HepG2 (cell line): ENCODE data around the gene VGLL4.

ENCODE experiments used
- BRCA1 ChIP-seq: sonication (generic); formaldehyde crosslinking; IDR thresholded peaks from 2 replicates; pipeline ENCODE4 v1.4.0; 2020; ENCODE audit warnings: missing genetic modification reagents
- GABPB1 ChIP-seq: IDR thresholded peaks from 2 replicates; pipeline ENCODE4 v1.6.1; 2016; ENCODE audit warnings: mild to moderate bottlenecking, missing genetic modification reagents, moderate library complexity, missing compliant biosample characterization
- POLR2A ChIP-seq, 2 experiments: IDR thresholded peaks; 2 replicates each; pipeline ENCODE4 v1.6.1; 2011; ENCODE audit warnings: low read depth in 2 of 2, low read length in 2 of 2, mild to moderate bottlenecking in 1 of 2, moderate library complexity in 1 of 2; ENCODE audit not compliant: insufficient read depth in 1 of 2
- U2AF2 ChIP-seq: fragments of 200-400 bp; formaldehyde crosslinking; IDR thresholded peaks from 2 replicates; pipeline ENCODE4 v1.6.1; 2017; ENCODE audit warnings: low read depth, mild to moderate bottlenecking, low read length
- ZKSCAN8 ChIP-seq: IDR thresholded peaks from 2 replicates; pipeline ENCODE4 v1.6.1; 2016; ENCODE audit warnings: borderline replicate concordance, missing genetic modification reagents, missing compliant biosample characterization
- TF ChIP-seq, protein P1 (sequence below): sonication (generic); formaldehyde crosslinking; IDR thresholded peaks from 2 replicates; pipeline ENCODE4 v1.5.0; 2020; ENCODE audit warnings: mild to moderate bottlenecking, missing genetic modification reagents, moderate library complexity
- TF ChIP-seq, protein P2 (sequence below): sonication (generic); formaldehyde crosslinking; IDR thresholded peaks from 2 replicates; pipeline ENCODE4 v1.8.0; 2022; ENCODE audit warnings: mild to moderate bottlenecking, missing genetic modification reagents, borderline replicate concordance
- TF ChIP-seq, protein P3 (sequence below), 2 experiments: sonication (generic) in 1 of 2; formaldehyde crosslinking in 1 of 2; IDR thresholded peaks; 2 replicates each; pipeline versions ENCODE4 v1.5.1 to v1.6.1; 2011 to 2020; ENCODE audit warnings: borderline replicate concordance in 1 of 2, low read depth in 1 of 2, low read length in 1 of 2, mild to moderate bottlenecking in 1 of 2, missing genetic modification reagents in 1 of 2, moderate library complexity in 1 of 2

DNA sequence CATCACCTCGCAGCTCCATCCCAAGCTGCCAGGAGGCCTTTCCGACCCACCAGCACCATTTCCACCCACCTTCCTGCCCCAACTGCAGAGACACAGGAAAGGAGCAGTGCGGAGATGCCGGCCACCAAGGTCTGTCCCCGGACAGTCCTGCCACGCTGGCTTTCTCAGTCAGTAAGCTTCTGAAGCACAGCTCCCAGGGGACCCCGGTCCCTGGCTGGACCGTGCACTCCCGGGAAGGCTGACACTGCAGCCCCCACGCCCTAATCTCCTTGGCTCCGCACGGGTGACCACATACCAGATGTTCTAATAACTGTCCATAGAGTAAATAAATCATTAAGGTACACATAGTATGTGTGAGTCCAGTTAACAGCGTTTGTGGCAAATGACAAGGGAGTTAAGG lies 73.5 kb downstream of the VGLL4 start:
- TF ChIP-seq BRCA1 = no peak
- no peak for TF ChIP-seq ZKSCAN8 (CRISPR knock-in tag)
- TF ChIP-seq U2AF2 = no peak
- TF ChIP-seq GABPB1 (CRISPR knock-in tag) = no peak
- TF ChIP-seq, protein P1, sequence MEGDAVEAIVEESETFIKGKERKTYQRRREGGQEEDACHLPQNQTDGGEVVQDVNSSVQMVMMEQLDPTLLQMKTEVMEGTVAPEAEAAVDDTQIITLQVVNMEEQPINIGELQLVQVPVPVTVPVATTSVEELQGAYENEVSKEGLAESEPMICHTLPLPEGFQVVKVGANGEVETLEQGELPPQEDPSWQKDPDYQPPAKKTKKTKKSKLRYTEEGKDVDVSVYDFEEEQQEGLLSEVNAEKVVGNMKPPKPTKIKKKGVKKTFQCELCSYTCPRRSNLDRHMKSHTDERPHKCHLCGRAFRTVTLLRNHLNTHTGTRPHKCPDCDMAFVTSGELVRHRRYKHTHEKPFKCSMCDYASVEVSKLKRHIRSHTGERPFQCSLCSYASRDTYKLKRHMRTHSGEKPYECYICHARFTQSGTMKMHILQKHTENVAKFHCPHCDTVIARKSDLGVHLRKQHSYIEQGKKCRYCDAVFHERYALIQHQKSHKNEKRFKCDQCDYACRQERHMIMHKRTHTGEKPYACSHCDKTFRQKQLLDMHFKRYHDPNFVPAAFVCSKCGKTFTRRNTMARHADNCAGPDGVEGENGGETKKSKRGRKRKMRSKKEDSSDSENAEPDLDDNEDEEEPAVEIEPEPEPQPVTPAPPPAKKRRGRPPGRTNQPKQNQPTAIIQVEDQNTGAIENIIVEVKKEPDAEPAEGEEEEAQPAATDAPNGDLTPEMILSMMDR (CRISPR knock-in tag) = no peak
- no peak for TF ChIP-seq POLR2A (IDR thresholded peaks at IDR 0.05; ENCODE audit: insufficient read depth in 1 of 2, low read depth in 2 of 2, low read length in 2 of 2)
- TF ChIP-seq, protein P2, sequence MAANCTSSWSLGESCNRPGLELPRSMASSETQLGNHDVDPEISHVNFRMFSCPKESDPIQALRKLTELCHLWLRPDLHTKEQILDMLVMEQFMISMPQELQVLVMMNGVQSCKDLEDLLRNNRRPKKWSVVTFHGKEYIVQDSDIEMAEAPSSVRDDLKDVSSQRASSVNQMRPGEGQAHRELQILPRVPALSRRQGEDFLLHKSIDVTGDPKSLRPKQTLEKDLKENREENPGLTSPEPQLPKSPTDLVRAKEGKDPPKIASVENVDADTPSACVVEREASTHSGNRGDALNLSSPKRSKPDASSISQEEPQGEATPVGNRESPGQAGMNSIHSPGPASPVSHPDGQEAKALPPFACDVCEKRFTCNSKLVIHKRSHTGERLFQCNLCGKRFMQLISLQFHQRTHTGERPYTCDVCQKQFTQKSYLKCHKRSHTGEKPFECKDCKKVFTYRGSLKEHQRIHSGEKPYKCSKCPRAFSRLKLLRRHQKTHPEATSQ (CRISPR knock-in tag) = no peak
- TF ChIP-seq, protein P3, sequence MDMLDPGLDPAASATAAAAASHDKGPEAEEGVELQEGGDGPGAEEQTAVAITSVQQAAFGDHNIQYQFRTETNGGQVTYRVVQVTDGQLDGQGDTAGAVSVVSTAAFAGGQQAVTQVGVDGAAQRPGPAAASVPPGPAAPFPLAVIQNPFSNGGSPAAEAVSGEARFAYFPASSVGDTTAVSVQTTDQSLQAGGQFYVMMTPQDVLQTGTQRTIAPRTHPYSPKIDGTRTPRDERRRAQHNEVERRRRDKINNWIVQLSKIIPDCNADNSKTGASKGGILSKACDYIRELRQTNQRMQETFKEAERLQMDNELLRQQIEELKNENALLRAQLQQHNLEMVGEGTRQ (IDR thresholded peaks at IDR 0.05; ENCODE audit: low read depth, low read length) = no peak
- TF ChIP-seq, protein P3 (CRISPR knock-in tag; IDR thresholded peaks at IDR 0.05; ENCODE audit: borderline replicate concordance) = no peak
